AG04449 (cell line): Measurements from ENCODE around the gene ASXL3.

ENCODE experiments used
- CTCF ChIA-PET: fragments of 350-600 bp; formaldehyde crosslinking; extraction: SDS; loops from one replicate; lab custom pipeline; 2021; ENCODE audit warnings: antibody characterized with exemption; lab: Yijun Ruan, JAX
- POLR2A ChIA-PET: fragments of 400-600, 350-600 bp; formaldehyde crosslinking; extraction: SDS; loops from one replicate; lab custom pipeline; 2020; ENCODE audit warnings: antibody characterized with exemption, inconsistent platforms; lab: Yijun Ruan, JAX
- DNase-seq: peaks from one replicate; pipeline ENCODE4 v3.0.0-alpha.2; 2010; ENCODE audit warnings: low read depth, low spot score
- H3K4me3 ChIP-seq: 2 replicates; pipeline ENCODE4 v1.5.1; 2011; ENCODE audit warnings: low read depth, mild to moderate bottlenecking, control low read depth, low read length
- TF ChIP-seq, protein P1 (sequence below): IDR thresholded peaks from one replicate; pipeline ENCODE4 v1.5.1; 2011; ENCODE audit warnings: mild to moderate bottlenecking, moderate library complexity, low read length, control low read depth, inconsistent platforms; ENCODE audit not compliant: insufficient read depth; ENCODE audit errors: missing control alignments

ASXL3 gene

DNA sequence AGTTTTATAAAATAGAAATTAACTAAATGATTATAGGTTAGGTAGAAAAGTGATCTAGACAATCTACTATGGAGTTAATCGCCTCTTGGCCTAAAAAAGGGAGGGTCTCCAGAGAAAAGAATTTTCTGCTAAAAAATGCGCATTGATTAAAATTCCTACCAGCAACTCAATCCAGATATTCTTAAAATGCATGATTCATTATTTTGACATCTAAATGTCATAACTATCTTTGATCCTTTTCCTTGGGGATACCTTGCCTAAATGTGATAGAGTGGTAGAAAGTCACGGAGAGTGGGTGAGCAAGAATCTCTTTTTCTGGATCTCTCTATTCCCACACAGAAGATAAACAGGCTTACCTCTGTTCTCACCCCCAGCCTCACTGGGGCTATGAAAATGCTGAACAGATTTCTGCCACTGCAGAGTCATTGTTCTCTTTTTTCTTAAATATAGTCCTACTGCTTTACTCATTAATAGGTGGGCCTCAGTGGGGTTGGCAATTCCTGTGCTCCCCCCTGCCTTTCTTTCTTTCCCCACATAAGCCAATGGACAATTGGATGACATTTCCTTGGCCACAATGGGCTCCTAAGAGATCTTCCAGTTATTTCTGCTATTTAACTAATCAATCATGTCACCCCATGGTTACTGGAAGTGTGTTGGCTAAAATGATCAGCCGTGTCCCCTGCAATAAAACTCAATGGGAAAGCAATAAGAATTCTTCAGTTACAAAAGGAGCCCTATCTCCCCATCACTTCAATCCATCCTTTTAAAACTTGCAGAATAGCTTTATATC is 5.8 kb upstream of the ASXL3 start:
- TF ChIP-seq, protein P1, sequence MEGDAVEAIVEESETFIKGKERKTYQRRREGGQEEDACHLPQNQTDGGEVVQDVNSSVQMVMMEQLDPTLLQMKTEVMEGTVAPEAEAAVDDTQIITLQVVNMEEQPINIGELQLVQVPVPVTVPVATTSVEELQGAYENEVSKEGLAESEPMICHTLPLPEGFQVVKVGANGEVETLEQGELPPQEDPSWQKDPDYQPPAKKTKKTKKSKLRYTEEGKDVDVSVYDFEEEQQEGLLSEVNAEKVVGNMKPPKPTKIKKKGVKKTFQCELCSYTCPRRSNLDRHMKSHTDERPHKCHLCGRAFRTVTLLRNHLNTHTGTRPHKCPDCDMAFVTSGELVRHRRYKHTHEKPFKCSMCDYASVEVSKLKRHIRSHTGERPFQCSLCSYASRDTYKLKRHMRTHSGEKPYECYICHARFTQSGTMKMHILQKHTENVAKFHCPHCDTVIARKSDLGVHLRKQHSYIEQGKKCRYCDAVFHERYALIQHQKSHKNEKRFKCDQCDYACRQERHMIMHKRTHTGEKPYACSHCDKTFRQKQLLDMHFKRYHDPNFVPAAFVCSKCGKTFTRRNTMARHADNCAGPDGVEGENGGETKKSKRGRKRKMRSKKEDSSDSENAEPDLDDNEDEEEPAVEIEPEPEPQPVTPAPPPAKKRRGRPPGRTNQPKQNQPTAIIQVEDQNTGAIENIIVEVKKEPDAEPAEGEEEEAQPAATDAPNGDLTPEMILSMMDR, result no peak
- ChIA-PET POLR2A (no interaction called here), CTCF (no interaction called here)
- H3K4me3 ChIP-seq, result no peak overlapping the region
- DNase-seq, result no peak

GRCh38 chr18:33573193-33573592 is 4.8 kb upstream of the ASXL3 start:
- ChIA-PET CTCF (no interaction called here), POLR2A (no interaction called here)
- TF ChIP-seq, protein P1, result no peak
- DNase-seq, result no peak
- H3K4me3 ChIP-seq, result no peak overlapping the region

GRCh38 chr18:33575451-33575850 is 2.6 kb upstream of the ASXL3 start:
- ChIA-PET CTCF (no interaction called here), POLR2A (no interaction called here)
- no peak for DNase-seq
- H3K4me3 ChIP-seq, result no peak overlapping the region
- TF ChIP-seq, protein P1, result no peak

GRCh38 chr18:33576999-33577646 is 896 bp upstream of the ASXL3 start:
- no peak overlapping the region; the same call in 1 of the 2 replicates for H3K4me3 ChIP-seq
- TF ChIP-seq, protein P1, result no peak
- no peak for DNase-seq
- POLR2A ChIA-PET, result no interaction called here
- CTCF ChIA-PET, result no interaction called here

DNA sequence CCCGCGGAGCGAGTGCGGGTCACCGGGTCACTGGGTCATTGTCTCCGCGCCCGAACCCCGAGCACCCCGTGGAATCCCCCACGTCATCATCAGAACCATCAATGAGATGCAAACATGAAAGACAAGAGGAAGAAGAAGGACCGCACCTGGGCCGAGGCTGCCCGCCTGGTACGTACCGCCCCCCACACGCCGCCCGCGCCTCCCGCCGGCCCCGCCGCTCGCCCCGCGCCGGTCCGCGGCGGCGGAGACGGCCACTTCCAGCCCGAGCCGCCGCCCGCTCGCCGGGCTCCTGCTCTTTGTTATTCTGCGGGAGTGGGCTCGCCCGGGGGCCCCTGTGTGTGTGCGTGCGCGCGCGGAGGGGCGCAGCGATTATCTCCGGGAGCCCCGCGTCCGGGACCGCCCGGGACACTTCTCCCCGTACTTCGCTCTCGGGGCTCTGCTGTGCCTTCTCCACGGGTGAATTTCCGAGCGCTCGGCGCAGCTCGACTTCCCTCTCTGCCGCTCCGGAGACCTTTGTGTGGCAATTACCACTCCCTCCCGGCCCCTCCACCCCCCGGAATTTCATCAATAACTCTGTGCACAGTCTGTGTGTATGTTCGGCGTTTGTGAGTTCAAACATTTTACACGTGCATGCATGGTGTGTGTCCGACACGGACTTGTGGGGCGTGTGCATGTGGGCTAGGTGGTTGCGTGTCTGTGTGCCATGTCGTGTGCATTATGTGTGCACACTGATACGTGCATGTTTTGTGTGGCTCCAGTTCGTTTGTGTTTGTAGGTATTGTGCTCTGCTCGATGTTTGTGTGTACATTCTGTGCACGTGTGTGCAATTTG is 714 bp downstream of the ASXL3 start:
- H3K4me3 ChIP-seq, result peak overlapping the region; percentile 44

More for the DNA sequence above, 714 bp downstream of the ASXL3 start:
- ChIA-PET CTCF (no interaction called here), POLR2A (no interaction called here)
- DNase-seq, result no peak
- TF ChIP-seq, protein P1, result no peak
